GM23248 (cell line): ENCODE results near the gene CIB2.

Experiments
- EZH2 ChIP-seq: fragments of 200-600 bp; sonication (generic); IDR thresholded peaks from 2 replicates; pipeline ENCODE4 v1.6.1; 2018; ENCODE audit warnings: antibody characterized with exemption, mild to moderate bottlenecking; ENCODE audit not compliant: insufficient read depth, poor library complexity, severe bottlenecking
- EZH2phosphoT487 ChIP-seq: fragments of 200-600 bp; sonication (generic); IDR thresholded peaks from 2 replicates; pipeline ENCODE4 v1.6.1; 2018; ENCODE audit warnings: antibody characterized with exemption, moderate library complexity, mild to moderate bottlenecking, low read depth; ENCODE audit not compliant: insufficient read depth

- TF ChIP-seq EZH2phosphoT487 (no peak), EZH2 (no peak)
These were observed 27.7 kb downstream of the CIB2 start for GRCh38 chr15:78103406-78104118.
